ENCODE measurements around the gene CYP2S1.
A peak's percentile ranks its signal among the peaks of the same experiment; 100 is the strongest.
"Not testable (repeated sequence)": the region's sequence is repeated elsewhere in the genome, so short reads cannot be mapped to it uniquely, and the experiment has no call there.

CYP2S1 gene

GRCh38 chr19:41192574-41193429 is at the start of gene CYP2S1:
Gene CYP2S1, plus strand, starts transcription at chr19:41193219. Its CDS starts 46 bp downstream, at chr19:41193265.
- no peak for DNase-seq

- peak; percentile 68 for DNase-seq
These were observed 48.6 kb upstream of the CYP2S1 start for GRCh38 chr19:41144403-41144802.

- DNase-seq: no peak
These were observed 43.2 kb upstream of the CYP2S1 start for GRCh38 chr19:41149831-41150230.

GRCh38 chr19:41150986-41151385 is 42.0 kb upstream of the CYP2S1 start:
- not testable (repeated sequence) for DNase-seq

GRCh38 chr19:41154060-41154459 is 39.0 kb upstream of the CYP2S1 start:
- no peak for DNase-seq

- no peak for DNase-seq
These were observed 36.8 kb upstream of the CYP2S1 start for GRCh38 chr19:41156207-41156606.

- no peak for DNase-seq
These were observed 33.1 kb upstream of the CYP2S1 start for GRCh38 chr19:41159881-41160280.

GRCh38 chr19:41161903-41162302 is 31.1 kb upstream of the CYP2S1 start:
- no peak for DNase-seq

GRCh38 chr19:41166944-41167804 is 25.8 kb upstream of the CYP2S1 start:
- DNase-seq: no peak

GRCh38 chr19:41172297-41173164 is 20.5 kb upstream of the CYP2S1 start:
- no peak for DNase-seq

GRCh38 chr19:41174297-41174928 is 18.6 kb upstream of the CYP2S1 start:
- no peak for DNase-seq

GRCh38 chr19:41175801-41176777 is 16.9 kb upstream of the CYP2S1 start:
- DNase-seq: no peak

GRCh38 chr19:41180173-41180572 is 12.8 kb upstream of the CYP2S1 start:
- DNase-seq: not testable (repeated sequence)

- DNase-seq: no peak
These were observed 5.8 kb upstream of the CYP2S1 start for GRCh38 chr19:41186971-41187883.

- no peak for DNase-seq
These were observed 5.1 kb upstream of the CYP2S1 start for GRCh38 chr19:41187884-41188279.

- DNase-seq: no peak
These were observed 3.5 kb upstream of the CYP2S1 start for GRCh38 chr19:41189425-41190065.

GRCh38 chr19:41193430-41194156 is 574 bp downstream of the CYP2S1 start:
- DNase-seq: no peak

GRCh38 chr19:41194157-41194552 is 1.1 kb downstream of the CYP2S1 start:
- no peak for DNase-seq
